Hepatocyte (in vitro differentiated cells): ENCODE data around the gene RPS27. TPM values are rescaled to one million over a fixed set of nuclear protein-coding genes. Genes with fewer than 3 reads are reported as not detected.
A peak's percentile ranks its signal among the peaks of the same experiment; 100 is the strongest.

Source experiments
- DNase-seq: peaks from one replicate; pipeline ENCODE4 v3.0.0-alpha.2; 2016; ENCODE audit warnings: low spot score
- H2AFZ ChIP-seq: fragments of 200-600 bp; sonication (generic); 2 replicates; pipeline ENCODE4 v1.6.0; 2016; ENCODE audit warnings: antibody characterized with exemption, mild to moderate bottlenecking
- H3K27ac ChIP-seq: fragments of 200-600 bp; sonication (generic); 2 replicates; pipeline ENCODE4 v1.5.1; 2016; ENCODE audit warnings: mild to moderate bottlenecking
- H3K27me3 ChIP-seq: fragments of 200-600 bp; sonication (generic); 2 replicates; pipeline ENCODE4 v1.6.1; 2016
- H3K36me3 ChIP-seq: fragments of 200-600 bp; sonication (generic); replicated peaks from 2 replicates; pipeline ENCODE4 v1.5.1; 2016; ENCODE audit warnings: low read depth; ENCODE audit not compliant: insufficient read depth
- H3K4me1 ChIP-seq: fragments of 200-600 bp; sonication (generic); 2 replicates; pipeline ENCODE4 v1.5.1; 2016; ENCODE audit warnings: mild to moderate bottlenecking, moderate library complexity; ENCODE audit not compliant: insufficient read depth
- H3K4me2 ChIP-seq: fragments of 200-600 bp; sonication (generic); 2 replicates; pipeline ENCODE4 v1.6.0; 2016
- H3K4me3 ChIP-seq: fragments of 200-600 bp; sonication (generic); 2 replicates; pipeline ENCODE4 v1.5.1; 2016; ENCODE audit warnings: mild to moderate bottlenecking
- H3K79me2 ChIP-seq: fragments of 200-600 bp; sonication (generic); 2 replicates; pipeline ENCODE4 v1.6.0; 2017; ENCODE audit warnings: mild to moderate bottlenecking
- H3K9me2 ChIP-seq: fragments of 200-600 bp; sonication (generic); replicated peaks from 2 replicates; pipeline ENCODE4 v1.6.0; 2017; ENCODE audit warnings: mild to moderate bottlenecking; ENCODE audit not compliant: insufficient read depth
- H3K9me3 ChIP-seq: fragments of 200-600 bp; sonication (generic); 2 replicates; pipeline ENCODE4 v1.5.1; 2016; ENCODE audit warnings: low read depth, mild to moderate bottlenecking
- H4K20me1 ChIP-seq: fragments of 200-600 bp; sonication (generic); 2 replicates; pipeline ENCODE4 v1.6.0; 2016; ENCODE audit warnings: mild to moderate bottlenecking; ENCODE audit not compliant: insufficient read depth, poor library complexity, severe bottlenecking
- CTCF ChIP-seq: fragments of 200-600 bp; sonication (generic); IDR thresholded peaks from 2 replicates; pipeline ENCODE4 v1.5.1; 2016; ENCODE audit warnings: antibody characterized with exemption, mild to moderate bottlenecking; ENCODE audit not compliant: poor library complexity
- EZH2 ChIP-seq: fragments of 200-600 bp; sonication (generic); IDR thresholded peaks from 2 replicates; pipeline ENCODE4 v1.6.1; 2016; ENCODE audit warnings: antibody characterized with exemption, mild to moderate bottlenecking, borderline replicate concordance
- EZH2phosphoT487 ChIP-seq: fragments of 200-600 bp; sonication (generic); IDR thresholded peaks from one replicate; pipeline ENCODE4 v1.6.1; 2018; ENCODE audit warnings: antibody characterized with exemption, mild to moderate bottlenecking, low read depth, moderate library complexity; ENCODE audit not compliant: unreplicated experiment, severe bottlenecking
- WGBS: methylation state at CpG from one replicate; pipeline ENCODE4 v1.1.6; 2016; ENCODE audit warnings: low lambda C conversion rate; ENCODE audit errors: missing lambda C conversion rate; 5-methylcytosine and 5-hydroxymethylcytosine counted together
- polyA plus RNA-seq: library from polyadenylated mRNA; unstranded; fragments of >200 nt; fragmentation: Nextera tagmentation; extraction: Ambion mirVana; gene quantifications from 2 replicates; pipeline ENCODE4 v1.2.1, GENCODE V29; 2016
- total RNA-seq: library from RNA; depleted of rRNA; stranded (reverse); fragments of >200 nt; gene quantifications from 2 replicates; pipeline ENCODE4 v1.2.3, GENCODE V29; 2014

RPS27 gene
- total and polyA plus RNA-seq, 2 experiments from 2014 or later: 1,696 to 2,548 TPM

- 1% methylated on average over 58 of the region's 60 CpGs for WGBS
- Histone ChIP-seq H3K4me2 (peak within 1 kb of the TSS; percentile 86), H3K9me3 (no peaks in the 10 kb centered on the region), H3K4me3 (peak within 1 kb of the TSS; percentile 34), H4K20me1 (no peaks in the 10 kb centered on the region), H3K27ac (peak within 1 kb of the TSS; percentile 89), H3K9me2 (no peaks in the 10 kb centered on the region), H3K4me1 (peaks cover 12% of the 10 kb centered on the region), H3K27me3 (no peaks in the 10 kb centered on the region), H3K36me3 (no peaks in the 10 kb centered on the region), H2AFZ (peak within 1 kb of the TSS; percentile 57), H3K79me2 (peaks cover 29% of the 10 kb centered on the region)
- TF ChIP-seq EZH2phosphoT487 (no peak), CTCF (peak; percentile 45), EZH2 (no peak)
- DNase-seq: peak; percentile 96
Observed at GRCh38 chr1:153967107-153967999, 23.2 kb upstream of the RPS27 start, which contains the start of gene CREB3L4. Gene CREB3L4, plus strand, starts transcription at chr1:153967902. Its CDS starts 624 bp downstream, at chr1:153968526.

GRCh38 chr1:153968000-153968363, 22.6 kb upstream of the RPS27 start:
- DNase-seq: peak; percentile 55
- Histone ChIP-seq H3K9me2 (no peaks in the 10 kb centered on the region), H3K4me1 (peaks cover 12% of the 10 kb centered on the region), H3K27me3 (no peaks in the 10 kb centered on the region), H3K79me2 (peaks cover 23% of the 10 kb centered on the region), H3K9me3 (no peaks in the 10 kb centered on the region), H3K36me3 (no peaks in the 10 kb centered on the region), H2AFZ (peak overlapping the region; percentile 36), H3K4me3 (peak overlapping the region; percentile 20), H3K27ac (peak overlapping the region; percentile 77), H4K20me1 (no peaks in the 10 kb centered on the region), H3K4me2 (peak overlapping the region; percentile 86)
- 3% methylated on average over 8 of the region's 8 CpGs for WGBS
- TF ChIP-seq CTCF (no peak), EZH2 (no peak), EZH2phosphoT487 (no peak)

- 26% methylated on average over 12 of the region's 13 CpGs for WGBS
- Histone ChIP-seq H3K4me3 (no peak overlapping the region), H3K27me3 (no peaks in the 10 kb centered on the region), H3K4me1 (peaks cover 12% of the 10 kb centered on the region), H3K79me2 (peaks cover 21% of the 10 kb centered on the region), H2AFZ (peak overlapping the region; percentile 36), H3K4me2 (peak overlapping the region; percentile 86), H3K36me3 (no peaks in the 10 kb centered on the region), H3K9me2 (no peaks in the 10 kb centered on the region), H4K20me1 (no peaks in the 10 kb centered on the region), H3K27ac (peak overlapping the region; percentile 77), H3K9me3 (no peaks in the 10 kb centered on the region)
- no peak for DNase-seq
- TF ChIP-seq CTCF (no peak), EZH2phosphoT487 (no peak), EZH2 (no peak)
Observed at GRCh38 chr1:153968408-153968807, 22.2 kb upstream of the RPS27 start.
